B cell (primary cell): ENCODE data around the gene HOXD1.

Source experiments
- EZH2 ChIP-seq: IDR thresholded peaks from 2 replicates; pipeline ENCODE4 v1.6.1; 2012; ENCODE audit warnings: borderline replicate concordance, low read depth, mild to moderate bottlenecking, moderate library complexity, low read length; ENCODE audit not compliant: insufficient read depth, poor library complexity, severe bottlenecking
- TF ChIP-seq, protein P1 (sequence below): fragments of 200-600 bp; IDR thresholded peaks from one replicate; pipeline ENCODE4 v1.8.0; 2022; ENCODE audit warnings: antibody characterized with exemption, mild to moderate bottlenecking

GRCh38 chr2:176149939-176150583 lies 38.4 kb upstream of the HOXD1 start:
- TF ChIP-seq EZH2: no peak
- TF ChIP-seq, protein P1, sequence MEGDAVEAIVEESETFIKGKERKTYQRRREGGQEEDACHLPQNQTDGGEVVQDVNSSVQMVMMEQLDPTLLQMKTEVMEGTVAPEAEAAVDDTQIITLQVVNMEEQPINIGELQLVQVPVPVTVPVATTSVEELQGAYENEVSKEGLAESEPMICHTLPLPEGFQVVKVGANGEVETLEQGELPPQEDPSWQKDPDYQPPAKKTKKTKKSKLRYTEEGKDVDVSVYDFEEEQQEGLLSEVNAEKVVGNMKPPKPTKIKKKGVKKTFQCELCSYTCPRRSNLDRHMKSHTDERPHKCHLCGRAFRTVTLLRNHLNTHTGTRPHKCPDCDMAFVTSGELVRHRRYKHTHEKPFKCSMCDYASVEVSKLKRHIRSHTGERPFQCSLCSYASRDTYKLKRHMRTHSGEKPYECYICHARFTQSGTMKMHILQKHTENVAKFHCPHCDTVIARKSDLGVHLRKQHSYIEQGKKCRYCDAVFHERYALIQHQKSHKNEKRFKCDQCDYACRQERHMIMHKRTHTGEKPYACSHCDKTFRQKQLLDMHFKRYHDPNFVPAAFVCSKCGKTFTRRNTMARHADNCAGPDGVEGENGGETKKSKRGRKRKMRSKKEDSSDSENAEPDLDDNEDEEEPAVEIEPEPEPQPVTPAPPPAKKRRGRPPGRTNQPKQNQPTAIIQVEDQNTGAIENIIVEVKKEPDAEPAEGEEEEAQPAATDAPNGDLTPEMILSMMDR: no peak
